Loucy (cell line): ENCODE measurements around the gene PCCB.

Source experiments
- CTCF ChIP-seq: fragments of 200-600 bp; sonication (generic); conservative IDR thresholded peaks from 2 replicates; pipeline ENCODE4 v1.5.1; 2014; ENCODE audit warnings: mild to moderate bottlenecking, antibody characterized with exemption, low read length
- EZH2phosphoT487 ChIP-seq: fragments of 200-600 bp; IDR thresholded peaks from 2 replicates; pipeline ENCODE4 v1.6.1; 2018; ENCODE audit warnings: antibody characterized with exemption, mild to moderate bottlenecking, moderate library complexity, borderline replicate concordance

GRCh38 chr3:136300444-136300843, 50.3 kb downstream of the PCCB start:
- TF ChIP-seq CTCF (no peak), EZH2phosphoT487 (no peak)
